Amygdala (tissue), 56 donors: Measurements from ENCODE around the gene KLHL40.

Experiments
- DNase-seq, 56 donors: peaks; one replicate each; lab custom pipeline; 2025; lab: John Stamatoyannopoulos, UW

KLHL40 gene

GRCh38 chr3:42667523-42668412 is 17.6 kb upstream of the KLHL40 start:
- DNase-seq, result no peak

- DNase-seq, result no peak
These were observed 16.9 kb upstream of the KLHL40 start for GRCh38 chr3:42668413-42668760.

- DNase-seq, result no peak
These were observed 16.5 kb upstream of the KLHL40 start for GRCh38 chr3:42668793-42669217.

- DNase-seq, result no peak
These were observed 15.2 kb upstream of the KLHL40 start for GRCh38 chr3:42670051-42670576.

GRCh38 chr3:42670670-42671069 is 14.7 kb upstream of the KLHL40 start:
- no peak for DNase-seq

GRCh38 chr3:42672515-42672914 is 12.8 kb upstream of the KLHL40 start:
- no peak for DNase-seq

- DNase-seq, result no peak
These were observed 12.3 kb upstream of the KLHL40 start for GRCh38 chr3:42673082-42673481.

- no peak for DNase-seq
These were observed 11.2 kb upstream of the KLHL40 start for GRCh38 chr3:42674146-42674545.

GRCh38 chr3:42675909-42676308 is 9.4 kb upstream of the KLHL40 start:
- DNase-seq, result no peak

- no peak for DNase-seq
These were observed 6.9 kb upstream of the KLHL40 start for GRCh38 chr3:42678447-42678846.

- no peak for DNase-seq
These were observed 5.1 kb upstream of the KLHL40 start for GRCh38 chr3:42680271-42680670.

GRCh38 chr3:42680806-42681205 is 4.5 kb upstream of the KLHL40 start:
- DNase-seq, result no peak

- DNase-seq, result no peak
These were observed 3.8 kb upstream of the KLHL40 start for GRCh38 chr3:42681361-42682038.

- DNase-seq, result no peak
These were observed 2.9 kb upstream of the KLHL40 start for GRCh38 chr3:42682301-42683070.

GRCh38 chr3:42683875-42684598 is 1.3 kb upstream of the KLHL40 start:
- DNase-seq, result peak in 40 of 56 donors; percentile 25 to 84 (median 59)

GRCh38 chr3:42684632-42685362 is 540 bp upstream of the KLHL40 start:
- no peak for DNase-seq

GRCh38 chr3:42685891-42686820 is 819 bp downstream of the KLHL40 start:
- no peak for DNase-seq
